Stimulated activated CD4-positive, alpha-beta T cell treated with anti-CD3 and anti-CD28 coated beads, Interleukin-4, amount 100 ng/mL, for 4 hours (primary cell): ENCODE data around the gene FAAH.

Experiments used
- DNase-seq, 2 experiments: peaks; one replicate each; pipeline ENCODE4 v3.0.0-alpha.2; 2020

Gene FAAH

DNA sequence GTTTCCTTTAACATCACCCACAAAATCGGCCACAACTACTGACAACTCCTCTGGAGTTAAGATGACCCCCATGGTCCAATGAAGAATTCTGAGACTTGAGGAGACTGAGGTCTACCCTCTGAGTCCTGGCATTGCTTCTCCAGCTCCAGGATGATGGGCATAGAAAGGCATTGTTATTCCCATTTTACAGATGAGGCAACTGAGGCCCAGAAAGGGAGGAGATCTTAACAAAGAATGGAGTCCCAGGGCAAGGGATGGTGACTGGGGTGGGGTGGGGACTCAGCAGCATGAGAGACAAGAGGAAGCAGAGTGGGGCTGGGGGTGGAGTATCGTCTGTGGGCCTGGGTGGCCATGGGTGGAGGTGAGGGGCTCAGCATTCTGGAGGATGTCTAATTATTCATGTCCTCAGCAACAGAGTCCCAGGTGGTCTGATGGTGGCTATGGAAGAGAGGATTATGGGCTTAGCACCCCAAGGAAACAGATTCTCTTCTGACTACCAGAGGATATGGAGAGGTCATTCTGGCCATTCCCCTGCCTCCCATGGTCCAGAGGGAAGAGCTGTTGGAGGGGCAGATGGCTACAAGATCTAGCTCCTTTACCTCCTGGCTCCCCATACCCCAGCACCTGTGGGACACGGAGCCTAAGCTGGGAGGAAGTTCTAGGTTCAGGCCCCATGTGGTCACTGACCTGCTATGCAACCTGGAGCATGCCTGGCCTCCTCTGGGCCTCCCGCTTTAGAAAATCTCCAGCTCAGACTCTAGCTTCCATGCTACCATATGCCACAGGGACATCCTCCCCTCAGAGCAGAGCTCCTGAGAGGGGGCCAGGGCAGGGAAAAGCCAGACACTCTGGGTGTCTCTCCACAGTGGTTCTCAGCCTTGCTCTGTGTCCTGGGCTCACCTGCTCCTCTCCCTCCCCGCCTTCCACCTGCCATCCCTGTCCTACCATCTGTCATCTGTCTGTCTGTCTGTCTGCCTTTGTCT lies 58.1 kb downstream of the FAAH start:
- no peak for DNase-seq

DNA sequence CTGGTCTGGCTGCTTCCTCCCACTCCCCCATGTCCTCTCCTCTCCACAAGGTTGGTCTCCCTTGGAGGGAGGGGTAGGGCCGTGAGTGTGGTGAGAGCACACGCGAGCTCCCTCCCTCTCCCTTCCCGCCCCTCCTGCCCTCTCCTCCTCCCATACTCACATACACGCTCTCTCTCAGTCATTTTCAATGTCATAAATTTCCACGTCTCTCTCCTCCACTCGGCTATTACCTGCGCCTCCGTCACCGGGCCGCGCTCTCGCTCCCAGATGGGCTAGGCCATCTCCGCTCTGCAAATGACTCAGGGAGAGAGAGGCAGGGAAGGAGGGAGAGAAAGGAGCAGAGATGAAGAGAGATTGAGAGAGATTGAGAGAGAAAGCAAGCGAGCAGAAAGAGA lies 58.8 kb downstream of the FAAH start:
- no peak for DNase-seq

DNA sequence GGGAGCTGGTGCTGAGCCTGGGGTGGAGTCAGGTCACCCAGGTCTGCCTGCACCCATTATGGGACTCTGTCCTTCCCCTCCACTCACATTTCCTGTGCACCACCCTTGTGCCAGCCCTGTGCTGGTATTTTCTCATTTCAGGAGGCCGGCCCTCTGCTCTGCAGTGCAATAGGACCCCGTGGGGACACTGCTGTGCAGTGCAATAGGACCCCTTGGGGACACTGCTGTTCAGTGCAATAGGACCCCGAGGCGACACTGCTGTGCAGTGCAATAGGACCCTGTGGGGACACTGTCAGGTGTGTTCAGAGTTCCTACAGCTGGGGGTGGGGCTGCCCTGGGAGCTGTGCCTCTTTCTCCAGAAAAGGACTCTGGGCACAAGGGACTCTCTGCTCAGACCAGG lies 59.3 kb downstream of the FAAH start:
- DNase-seq: no peak

DNA sequence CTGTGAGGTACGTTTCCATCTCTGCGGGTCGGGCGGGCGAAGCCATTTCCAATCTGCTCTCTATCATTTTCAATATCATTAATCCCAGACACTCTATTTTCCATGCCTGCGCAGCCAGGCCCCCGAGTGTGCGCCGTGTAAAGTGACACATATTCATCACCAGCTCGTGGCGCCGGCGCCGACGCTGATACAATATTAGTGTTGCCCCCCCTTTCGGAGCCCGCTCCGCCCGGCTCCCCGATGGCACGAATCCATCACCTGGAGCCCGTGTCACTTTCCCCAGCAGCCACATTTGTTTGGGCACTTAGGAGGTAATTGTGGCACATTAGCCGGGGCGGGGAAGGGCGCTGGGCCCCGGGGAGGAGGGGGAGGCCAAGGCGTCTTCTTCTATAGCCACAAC lies 61.8 kb downstream of the FAAH start:
- DNase-seq: no peak

DNA sequence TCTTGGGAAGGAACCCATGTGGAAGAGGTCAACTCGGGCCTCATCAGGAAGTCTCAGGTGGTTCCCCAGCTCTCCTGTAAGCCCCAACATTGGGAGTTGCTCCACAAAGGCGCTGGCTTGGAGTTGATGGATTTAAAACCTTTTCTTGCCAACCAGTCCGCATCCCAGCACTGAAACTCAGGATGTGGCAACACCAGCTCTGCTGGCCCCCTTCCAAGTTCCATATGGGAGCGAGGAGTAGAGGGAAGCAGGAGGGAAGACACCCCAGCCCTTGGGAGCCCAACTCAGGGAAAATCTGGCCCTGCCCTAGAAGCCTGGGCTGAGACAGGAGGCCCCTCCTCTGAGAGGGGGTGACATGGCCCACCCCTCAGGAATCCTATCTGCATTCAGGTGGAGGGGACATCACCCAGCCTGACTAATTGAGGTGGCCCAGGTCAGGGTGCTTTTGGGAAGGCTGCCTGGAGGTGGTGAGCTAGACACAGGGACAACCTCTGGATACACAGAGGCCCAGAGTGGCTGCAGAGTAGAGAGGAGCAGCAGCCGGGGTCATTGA lies 62.4 kb downstream of the FAAH start:
- no peak for DNase-seq

DNA sequence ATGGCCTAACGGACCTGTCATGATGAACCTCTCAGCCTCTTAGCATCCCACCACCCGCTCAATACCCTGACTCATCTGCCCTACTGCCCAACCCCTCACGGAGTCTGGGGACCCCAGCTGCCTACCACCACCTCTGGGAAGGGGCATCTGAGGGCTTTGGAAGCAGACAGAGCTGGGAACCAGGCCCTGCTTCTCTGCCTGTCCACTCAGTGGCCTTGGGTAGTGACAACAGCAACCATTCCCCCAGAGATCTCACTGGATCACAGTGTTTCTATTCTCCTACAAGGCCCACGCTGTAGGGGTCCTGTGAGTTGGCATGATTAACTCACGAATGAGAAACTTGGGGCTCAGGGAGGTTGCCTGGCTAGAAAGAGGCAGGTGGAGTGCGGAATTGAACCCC lies 63.1 kb downstream of the FAAH start:
- DNase-seq: no peak

DNA sequence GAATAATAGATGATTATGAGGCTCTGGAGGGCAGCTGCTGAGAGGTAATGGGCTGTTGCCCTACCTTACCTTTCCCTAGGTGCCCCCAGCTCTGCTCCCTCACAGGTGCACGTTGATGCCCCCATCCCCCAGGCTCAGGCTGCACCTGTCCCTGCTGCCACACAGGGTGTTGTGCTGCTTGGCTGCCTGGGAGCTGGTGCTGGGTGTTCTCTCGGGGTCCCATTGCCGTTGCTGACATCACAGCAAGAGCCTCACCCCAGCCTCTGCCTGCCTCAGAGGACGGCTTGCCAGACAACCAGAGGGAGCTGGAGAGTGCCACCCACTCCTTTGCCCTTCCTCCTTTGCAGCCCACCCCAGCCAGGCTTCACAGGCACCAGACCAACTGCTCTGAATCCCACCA lies 64.1 kb downstream of the FAAH start:
- DNase-seq: no peak

DNA sequence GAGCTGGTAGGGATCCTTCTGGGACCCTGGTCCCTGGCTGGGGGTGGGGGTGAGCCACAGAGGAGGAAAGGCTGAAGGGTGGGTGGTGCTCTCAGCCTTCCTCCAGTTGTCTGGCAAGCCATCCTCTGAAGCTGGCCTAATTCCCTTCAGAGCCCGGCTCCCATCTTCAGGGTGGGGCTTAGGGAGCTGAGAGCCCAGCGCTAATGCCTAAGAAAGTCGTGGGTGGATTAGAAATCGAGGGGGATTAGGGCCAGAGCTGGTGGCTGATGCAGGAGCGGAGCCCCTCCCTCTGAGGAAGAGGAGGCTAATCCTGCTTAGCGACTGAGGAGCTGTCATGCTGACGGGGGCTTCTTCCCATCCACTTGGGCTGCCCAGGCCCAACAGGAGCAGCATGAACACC lies 64.7 kb downstream of the FAAH start:
- no peak for DNase-seq

DNA sequence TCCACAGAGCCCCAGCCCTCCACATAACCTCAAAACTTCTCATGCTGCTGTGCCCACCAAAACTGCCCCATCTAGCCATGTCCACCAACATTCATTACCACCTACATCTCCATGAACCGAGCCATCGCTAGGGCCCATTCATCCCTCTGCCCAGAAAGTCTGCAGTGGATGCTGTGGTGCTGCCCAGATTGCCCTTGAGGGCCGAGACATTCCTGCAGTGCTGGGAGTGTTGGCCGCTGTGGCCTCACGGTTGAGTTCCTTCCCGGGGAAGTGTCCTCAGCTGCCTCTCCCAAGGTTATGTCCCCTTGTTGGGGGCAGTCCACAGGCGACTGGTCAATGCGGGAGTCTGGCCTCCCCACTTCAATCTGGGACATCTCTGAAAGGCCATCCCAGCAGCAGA lies 65.2 kb downstream of the FAAH start:
- no peak for DNase-seq

DNA sequence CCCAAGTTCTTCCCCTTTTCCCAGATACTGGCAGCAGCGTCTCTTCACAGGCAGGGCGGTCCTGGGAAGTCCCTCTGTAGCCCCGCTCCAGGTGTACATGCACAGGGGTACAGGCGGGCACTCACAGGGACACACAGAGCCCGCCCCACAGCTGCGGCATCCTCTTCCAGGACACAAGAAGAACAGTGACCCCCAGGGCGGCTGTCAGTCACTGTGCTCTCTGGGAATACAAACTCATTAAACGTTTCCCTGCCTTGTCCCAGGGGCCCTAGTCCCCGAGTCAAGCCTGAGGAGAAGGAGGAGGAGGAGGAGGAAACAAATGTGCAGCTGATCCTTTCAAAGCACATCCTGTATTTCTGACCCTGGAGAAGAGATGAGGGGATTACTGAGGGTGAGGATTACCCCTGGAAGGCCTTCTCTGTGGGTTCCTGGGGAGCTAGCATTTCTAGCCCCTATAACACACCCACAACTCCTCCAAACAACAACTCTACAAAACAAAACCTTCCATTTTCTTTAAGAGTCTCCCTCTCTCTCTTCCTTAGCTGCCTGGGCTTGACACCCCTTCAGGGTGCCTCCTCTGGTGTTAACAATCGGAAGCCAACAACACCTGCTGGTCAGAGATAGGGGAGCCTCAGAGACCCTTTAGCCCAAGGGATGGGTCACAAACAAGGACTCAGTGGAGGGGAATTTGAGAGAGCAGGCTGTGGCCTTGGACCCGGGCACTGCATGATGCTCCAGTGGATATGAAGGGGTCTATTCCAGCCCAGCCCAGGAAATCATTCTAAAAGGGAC lies 67.1 kb downstream of the FAAH start:
- no peak for DNase-seq

DNA sequence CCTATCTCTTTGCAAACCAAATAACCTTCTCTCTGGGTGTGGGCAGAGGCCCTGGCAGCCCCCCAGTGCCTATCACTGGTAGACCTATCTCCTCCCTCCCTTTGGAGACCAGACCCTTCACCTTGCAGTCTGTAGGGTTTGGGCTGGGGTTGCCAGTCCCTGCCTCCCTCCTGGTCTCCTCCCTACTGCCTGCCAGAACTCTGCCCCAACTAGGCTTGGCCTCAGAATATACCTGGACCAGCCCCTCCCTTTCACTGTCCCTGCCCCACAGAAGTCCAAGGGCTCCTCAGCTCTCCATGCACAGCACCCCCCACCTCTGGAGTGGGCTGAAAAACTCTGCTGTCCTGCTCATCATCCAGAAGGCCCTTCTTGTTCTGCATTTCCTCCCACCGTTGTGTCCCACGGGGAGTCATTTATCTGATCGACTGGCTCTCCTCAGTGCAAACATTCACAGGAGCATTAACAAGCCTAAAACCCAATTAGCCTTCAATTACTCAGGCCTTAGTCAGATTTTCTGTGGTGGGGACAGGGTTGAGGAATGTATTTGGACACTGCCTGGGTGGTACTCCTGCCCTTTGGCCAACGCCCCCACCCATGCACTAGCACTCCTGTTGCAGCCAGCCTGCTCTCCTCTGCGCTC lies 67.8 kb downstream of the FAAH start:
- no peak for DNase-seq
